ENCODE results near the gene RAE1.

RAE1 gene

GRCh38 chr20:57426271-57426689 is 75.2 kb downstream of the RAE1 start:
- CTCF ChIA-PET, result interaction anchor here (0.9 to 2.7 kb wide), 3 partner anchors 11 to 69 kb away, joined by 3 to 9 read pairs (median 4); no protein-coding TSS in a partner anchor
- DNase-seq (ENCODE audit: extremely low spot score), result no peak

DNA sequence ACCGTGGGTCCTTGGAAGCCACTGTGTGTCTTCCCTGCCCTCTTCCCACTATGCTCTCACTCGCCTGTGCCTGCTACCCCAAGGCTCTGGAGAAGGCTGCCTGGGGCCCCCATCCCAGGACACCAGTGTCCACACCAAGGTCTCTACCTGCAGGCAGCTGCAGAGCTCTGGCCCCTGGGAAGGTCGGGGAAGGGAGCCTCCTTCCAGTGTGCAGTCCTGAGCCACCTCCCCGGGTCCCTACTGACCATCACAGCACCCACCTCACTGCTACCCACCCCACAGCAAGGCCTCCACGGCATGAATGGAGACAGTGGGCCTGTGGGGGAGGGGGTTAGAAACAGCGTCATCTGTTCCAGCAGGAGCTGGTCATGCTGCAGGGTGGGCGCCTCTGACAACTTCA is 75.8 kb downstream of the RAE1 start:
- no peak for TF ChIP-seq CTCF (IDR thresholded peaks at IDR 0.05; ENCODE audit: control extremely low read depth, extremely low read depth, low read depth, missing control alignments)
- ChIA-PET CTCF (interaction anchor here (0.9 to 2.7 kb wide), 4 partner anchors 11 to 69 kb away, joined by 3 to 9 read pairs (median 4); no protein-coding TSS in a partner anchor), POLR2A (no interaction called here)
- DNase-seq (ENCODE audit: extremely low spot score), result no peak

More at GRCh38 chr20:57426271-57426689, 75.2 kb downstream of the RAE1 start:
- TF ChIP-seq CTCF (IDR thresholded peaks at IDR 0.05; ENCODE audit: control extremely low read depth, extremely low read depth, low read depth, missing control alignments), result no peak
- POLR2A ChIA-PET, result no interaction called here

DNA sequence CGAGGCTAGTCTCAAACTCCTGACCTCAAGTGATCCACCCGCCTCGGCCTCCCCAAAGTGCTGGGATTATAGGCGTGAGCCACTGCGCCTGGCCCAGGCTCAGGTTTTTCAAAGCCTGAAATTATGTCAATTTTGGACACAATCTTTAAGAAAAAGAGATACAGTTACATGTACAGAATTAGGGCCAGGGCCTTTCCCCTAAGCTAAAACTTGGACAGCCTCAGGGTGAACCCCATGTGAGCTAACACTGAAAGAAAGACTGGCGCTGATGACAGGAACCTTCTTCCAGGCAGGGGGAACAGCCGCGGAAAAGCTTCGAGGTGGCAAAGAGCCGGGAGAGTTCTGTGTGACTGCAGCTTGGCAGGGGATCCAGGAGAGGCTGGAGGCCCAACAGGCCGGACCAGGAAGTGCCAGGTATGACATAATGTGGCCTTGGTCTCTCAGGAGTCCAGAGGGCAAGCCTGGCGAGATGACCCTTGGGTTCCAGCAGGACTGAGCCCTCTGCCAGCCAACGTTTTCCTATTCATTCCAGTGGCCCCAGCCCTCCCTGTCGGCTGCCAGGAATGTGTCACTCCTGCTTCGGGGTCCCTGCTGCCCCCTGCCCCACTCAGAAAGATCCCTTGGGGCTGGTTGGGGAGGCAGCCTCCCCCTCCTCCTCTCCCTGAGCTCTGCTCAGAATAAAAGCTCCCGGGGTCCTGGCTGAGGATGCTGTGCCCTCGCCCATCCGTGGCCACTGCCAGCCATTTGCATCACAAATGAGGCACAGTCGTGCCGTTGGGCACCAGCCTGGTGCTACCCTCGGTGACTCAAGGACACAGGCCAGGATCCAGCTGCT is 77.5 kb downstream of the RAE1 start:
- CTCF ChIA-PET, result interaction anchor here (0.9 to 2.7 kb wide), 10 partner anchors 10 to 67 kb away, joined by 3 to 9 read pairs (median 4); no protein-coding TSS in a partner anchor
- no peak for DNase-seq (ENCODE audit: extremely low spot score)
- POLR2A ChIA-PET, result no interaction called here
- no peak for TF ChIP-seq CTCF (IDR thresholded peaks at IDR 0.05; ENCODE audit: control extremely low read depth, extremely low read depth, low read depth, missing control alignments)
